Brain microvascular endothelial cell (primary cell): ENCODE measurements around the gene ASB1.

Source experiments
- DNase-seq: peaks from one replicate; pipeline ENCODE4 v3.0.0-alpha.2; 2020
- H3K27ac ChIP-seq: fragments of 250-450 bp; sonication (Bioruptor Pico); 2 replicates; pipeline ENCODE4 v1.5.1; 2020; ENCODE audit warnings: mild to moderate bottlenecking, moderate library complexity
- H3K27me3 ChIP-seq: fragments of 250-450 bp; sonication (Bioruptor Pico); replicated peaks from 2 replicates; pipeline ENCODE4 v1.5.1; 2020; ENCODE audit warnings: mild to moderate bottlenecking
- H3K36me3 ChIP-seq: fragments of 250-450 bp; sonication (Bioruptor Pico); replicated peaks from 2 replicates; pipeline ENCODE4 v1.5.1; 2020; ENCODE audit warnings: mild to moderate bottlenecking
- H3K4me3 ChIP-seq: 2 replicates; pipeline ENCODE4 v1.5.1; 2011; ENCODE audit warnings: low read depth, mild to moderate bottlenecking, control low read depth, low read length, moderate library complexity
- CTCF ChIP-seq: IDR thresholded peaks from 2 replicates; pipeline ENCODE4 v1.5.1; 2011; ENCODE audit warnings: low read depth, mild to moderate bottlenecking, moderate library complexity, low read length, control low read depth, inconsistent platforms; ENCODE audit errors: missing control alignments
- in situ Hi-C: cut with HindIII; loops from 2 replicates; pipeline ENCODE4 v1.10.0; 2017; ENCODE audit warnings: low sequenced_read_pairs, low pct_ligation_motif_present

The ASB1 gene

GRCh38 chr2:238434846-238435751 lies 8.4 kb downstream of the ASB1 start:
- Histone ChIP-seq H3K27ac (peak overlapping the region; percentile 99), H3K36me3 (peaks cover 31% of the 10 kb centered on the region), H3K4me3 (peak overlapping the region; percentile 20), H3K27me3 (no peaks in the 10 kb centered on the region)
- in situ Hi-C loops = no loop called here
- DNase-seq = peak; percentile 49
- TF ChIP-seq CTCF = no peak

GRCh38 chr2:238435752-238436096 lies 9.0 kb downstream of the ASB1 start:
- Histone ChIP-seq H3K27me3 (no peaks in the 10 kb centered on the region), H3K36me3 (peaks cover 24% of the 10 kb centered on the region), H3K27ac (peak overlapping the region; percentile 99), H3K4me3 (no peak overlapping the region)
- in situ Hi-C loops = no loop called here
- TF ChIP-seq CTCF = no peak
- no peak for DNase-seq

- no peak for TF ChIP-seq CTCF
- DNase-seq = peak; percentile 98
- Histone ChIP-seq H3K27ac (peak overlapping the region; percentile 98), H3K36me3 (peaks cover 17% of the 10 kb centered on the region), H3K4me3 (peak overlapping the region; percentile 20), H3K27me3 (no peaks in the 10 kb centered on the region)
- in situ Hi-C loops = no loop called here
Observed at GRCh38 chr2:238438856-238439849, 12.4 kb downstream of the ASB1 start.

GRCh38 chr2:238439917-238440316 lies 13.2 kb downstream of the ASB1 start:
- Histone ChIP-seq H3K27ac (peak overlapping the region; percentile 98), H3K4me3 (no peak overlapping the region), H3K27me3 (no peaks in the 10 kb centered on the region), H3K36me3 (peaks cover 24% of the 10 kb centered on the region)
- in situ Hi-C loops = no loop called here
- TF ChIP-seq CTCF = no peak
- no peak for DNase-seq

- Histone ChIP-seq H3K4me3 (no peak overlapping the region), H3K27me3 (no peaks in the 10 kb centered on the region), H3K27ac (peak overlapping the region; percentile 98), H3K36me3 (peaks cover 24% of the 10 kb centered on the region)
- no peak for DNase-seq
- no peak for TF ChIP-seq CTCF
- in situ Hi-C loops = no loop called here
Observed at GRCh38 chr2:238440331-238440730, 13.6 kb downstream of the ASB1 start.
